Fibroblast of skin of scalp (primary cell): ENCODE results near the gene C10orf105.

Experiments
- DNase-seq: peaks from one replicate; pipeline ENCODE4 v3.0.0-alpha.2; 2013

Gene C10orf105

DNA sequence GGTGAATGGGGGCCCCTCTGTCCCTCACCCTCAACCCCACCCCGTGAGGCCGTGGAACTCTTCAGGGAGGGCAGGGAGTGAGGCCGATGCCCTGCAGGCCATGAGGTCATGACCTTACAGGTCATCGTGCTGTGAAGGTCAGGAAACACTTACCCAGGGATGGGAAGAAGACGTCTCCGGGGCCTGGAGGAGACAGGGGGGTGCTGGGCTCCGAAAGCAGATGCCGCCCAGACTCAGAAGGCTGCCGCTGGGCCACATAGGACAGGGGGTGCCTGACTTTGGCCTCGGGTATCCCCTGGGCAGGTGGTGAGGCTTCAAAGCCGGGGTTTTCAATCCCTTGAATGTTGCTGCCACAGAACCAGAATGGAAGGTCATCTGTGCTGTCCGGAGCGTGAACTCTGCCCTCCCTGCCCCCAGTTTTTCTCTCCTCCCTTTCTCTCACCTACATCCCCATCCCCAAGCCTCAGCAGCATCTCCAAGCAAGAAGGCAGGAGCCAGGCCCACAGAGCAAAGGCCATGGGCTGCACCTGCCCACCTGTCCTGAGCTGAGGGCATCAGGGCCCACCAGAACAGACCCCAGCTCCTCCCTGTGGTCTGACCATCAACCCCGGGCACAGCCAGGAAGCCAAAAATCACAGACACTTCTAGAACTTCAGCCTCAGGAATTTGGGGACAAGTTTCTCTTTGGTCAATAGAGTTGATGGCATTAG, 32.1 kb upstream of the C10orf105 start:
- no peak for DNase-seq

DNA sequence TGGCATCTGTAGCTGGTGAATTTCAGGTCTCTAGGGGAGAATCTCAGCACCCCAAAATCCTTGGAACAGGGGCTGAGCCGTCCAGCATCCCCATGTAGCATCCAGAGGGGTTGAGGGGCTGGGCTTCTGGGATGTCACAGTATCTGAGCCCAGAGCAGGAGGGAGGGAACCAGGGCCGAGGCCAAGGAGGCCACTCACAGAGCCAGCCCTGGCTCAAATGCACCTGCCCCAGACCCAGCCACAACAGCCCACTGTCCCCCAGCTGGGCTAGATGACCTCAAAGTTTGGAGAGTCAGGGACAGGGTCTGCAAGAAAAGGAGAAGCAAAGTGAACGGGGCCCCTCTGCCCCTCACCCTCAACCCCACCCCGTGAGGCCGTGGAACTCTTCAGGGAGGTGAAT, 31.4 kb upstream of the C10orf105 start:
- no peak for DNase-seq

DNA sequence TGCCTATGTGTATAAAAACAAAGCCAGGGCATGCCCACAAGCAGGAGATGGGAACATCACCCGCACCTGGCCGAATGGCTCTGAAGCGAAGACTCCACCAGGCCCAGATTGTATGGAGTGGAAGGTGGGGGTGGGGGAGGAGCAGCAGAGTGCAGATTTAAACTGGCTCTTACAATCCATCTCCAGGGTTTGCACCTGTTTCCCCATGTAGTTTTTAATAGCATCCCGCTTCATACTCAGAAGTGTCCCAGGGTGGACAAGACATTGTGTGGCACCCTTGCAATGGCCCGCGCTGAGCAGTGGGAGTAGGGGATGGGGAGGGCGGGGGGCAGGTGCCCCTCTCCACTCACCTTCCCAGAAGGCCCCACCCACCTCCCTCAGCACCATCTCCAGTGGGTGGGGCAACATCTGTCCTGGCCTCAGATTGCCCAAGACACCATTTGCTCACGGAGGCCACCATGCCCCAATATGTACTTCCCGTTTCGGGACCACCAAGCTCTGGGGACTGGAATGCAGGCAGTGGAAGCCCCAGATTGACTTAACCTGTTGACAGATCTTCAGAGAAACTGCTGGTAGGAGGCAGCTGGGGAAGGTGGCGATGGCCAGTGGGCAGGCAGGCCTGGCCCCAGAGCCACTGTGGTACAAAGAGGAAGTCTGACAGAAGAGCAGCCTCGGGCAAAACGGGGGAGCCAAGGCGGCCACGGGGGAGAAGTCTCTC, 30.7 kb upstream of the C10orf105 start:
- DNase-seq, result no peak

DNA sequence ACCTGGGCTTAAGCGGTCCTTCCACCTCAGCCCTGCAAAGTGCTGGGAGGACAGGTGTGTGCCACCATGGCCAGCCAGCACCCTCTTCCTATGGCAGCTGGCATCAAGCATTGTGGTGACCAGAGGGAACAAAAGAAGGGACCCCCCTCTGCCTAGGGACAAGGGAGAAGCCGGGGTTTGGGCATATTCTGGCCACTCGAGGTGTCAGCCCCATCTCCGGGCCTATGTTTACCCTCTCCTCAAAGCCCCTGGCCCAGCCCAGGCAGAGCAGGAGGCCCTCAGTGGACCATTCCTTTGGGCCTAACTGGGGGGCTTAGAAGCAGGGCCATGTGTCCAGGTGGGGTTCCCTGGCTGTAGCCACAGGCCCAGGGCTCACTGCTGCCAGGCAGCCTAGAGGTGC, 29.8 kb upstream of the C10orf105 start:
- DNase-seq, result no peak

DNA sequence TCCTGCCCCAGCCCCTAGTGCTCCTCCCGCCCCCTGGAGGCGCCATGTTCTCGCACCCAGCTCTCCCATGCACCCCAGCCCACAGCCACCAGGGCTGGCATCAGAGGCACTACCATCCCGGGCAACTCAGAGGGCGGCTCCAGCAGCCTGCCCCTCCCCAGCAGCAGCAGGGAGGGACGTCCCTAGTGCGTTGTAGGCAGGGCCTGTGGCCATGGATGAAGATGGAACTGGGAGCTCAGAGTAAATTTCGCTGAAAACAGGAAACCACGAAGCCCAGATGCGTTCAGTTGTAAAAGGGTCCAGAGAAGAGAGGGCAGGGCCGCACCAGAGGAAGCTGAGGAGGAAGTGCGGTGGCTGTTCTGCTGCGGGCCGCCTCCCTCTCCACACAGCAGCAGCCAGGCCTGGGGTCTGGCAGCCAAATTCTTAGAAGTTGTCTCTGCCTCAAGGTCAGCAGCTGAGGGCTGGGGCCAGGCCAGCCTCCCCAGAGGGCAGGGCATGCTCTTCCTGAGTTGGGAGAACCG, 29.2 kb upstream of the C10orf105 start:
- no peak for DNase-seq

DNA sequence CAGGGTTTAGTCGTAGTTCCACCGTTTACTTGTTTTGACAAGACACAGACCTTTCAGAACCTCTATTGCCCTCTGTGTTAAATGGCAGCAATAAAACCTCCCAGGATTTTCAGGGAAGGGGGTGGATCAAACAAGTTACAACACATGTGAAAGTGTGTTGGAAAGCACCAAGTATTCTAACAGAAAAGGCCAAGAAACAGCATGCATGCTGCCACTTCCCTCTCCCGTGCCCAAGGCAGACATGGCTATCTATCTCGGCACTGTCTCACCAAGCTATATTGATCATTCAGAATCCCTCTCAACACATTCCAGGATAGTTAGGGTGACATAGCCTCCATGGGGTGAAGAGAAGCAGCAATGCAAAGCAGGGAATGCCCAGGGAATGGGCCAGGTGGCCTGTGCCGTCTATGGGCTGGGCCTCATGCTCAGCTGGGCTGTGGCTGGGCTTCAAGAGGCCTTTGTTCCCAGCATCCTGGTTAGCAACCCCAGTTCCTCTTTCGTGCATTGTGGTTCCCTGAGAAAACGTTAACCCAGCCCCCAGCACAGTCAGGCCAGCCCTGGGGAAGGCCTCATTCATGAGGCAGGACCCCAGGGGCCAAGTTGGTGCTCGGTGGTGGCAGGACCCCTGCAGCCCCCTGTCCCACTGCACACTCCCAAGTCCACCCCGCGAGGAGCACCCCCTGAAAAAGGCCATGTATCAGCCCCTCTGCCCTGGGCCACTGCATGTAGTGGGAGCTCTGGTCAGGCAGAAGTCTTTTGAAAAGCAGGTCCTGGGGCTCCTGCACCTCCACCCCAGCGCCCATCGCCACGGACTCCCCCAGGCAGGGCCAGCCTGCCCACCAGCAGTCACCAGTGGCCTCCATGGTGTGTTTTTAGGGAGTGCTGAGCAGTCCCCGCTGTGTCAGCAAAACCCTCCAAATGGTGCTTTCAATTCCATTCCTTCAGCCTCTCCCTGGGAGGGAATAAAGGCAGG, 28.3 kb upstream of the C10orf105 start:
- DNase-seq, result no peak

GRCh38 chr10:71747039-71747531, 27.5 kb upstream of the C10orf105 start:
- no peak for DNase-seq

DNA sequence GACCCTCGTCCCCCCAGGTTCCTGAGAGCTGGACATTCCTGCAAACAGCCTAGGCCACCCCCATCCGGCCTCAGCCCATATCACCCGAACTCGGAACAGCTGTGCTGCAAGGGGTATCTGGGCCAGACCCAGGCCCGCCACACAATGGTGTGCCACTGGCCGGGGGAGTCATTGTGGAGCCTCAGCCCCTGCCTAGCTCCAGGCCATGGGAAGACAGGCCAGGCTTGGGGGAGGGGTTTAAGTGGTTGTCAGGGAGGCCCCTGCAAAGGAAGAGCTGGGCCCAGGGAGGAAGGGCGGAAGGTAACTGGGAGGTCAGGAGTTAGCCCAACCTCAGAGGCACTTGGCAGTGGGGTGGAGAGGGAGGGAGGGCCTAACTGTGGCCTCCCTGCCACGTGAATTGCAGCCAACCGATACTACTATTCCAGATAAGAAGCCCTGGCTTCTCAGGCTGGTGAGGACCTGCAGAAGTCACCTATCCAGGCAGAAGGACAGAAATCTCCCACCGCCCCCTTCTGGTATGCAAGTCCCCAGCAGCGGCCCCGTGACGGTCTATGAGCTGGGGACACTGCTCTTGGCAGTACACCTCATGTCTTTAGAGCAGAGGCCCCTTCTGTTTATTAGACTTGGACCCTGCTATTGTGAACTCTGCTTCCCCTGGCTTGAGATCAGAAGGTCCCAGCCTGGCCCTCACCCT, 26.9 kb upstream of the C10orf105 start:
- DNase-seq, result no peak

DNA sequence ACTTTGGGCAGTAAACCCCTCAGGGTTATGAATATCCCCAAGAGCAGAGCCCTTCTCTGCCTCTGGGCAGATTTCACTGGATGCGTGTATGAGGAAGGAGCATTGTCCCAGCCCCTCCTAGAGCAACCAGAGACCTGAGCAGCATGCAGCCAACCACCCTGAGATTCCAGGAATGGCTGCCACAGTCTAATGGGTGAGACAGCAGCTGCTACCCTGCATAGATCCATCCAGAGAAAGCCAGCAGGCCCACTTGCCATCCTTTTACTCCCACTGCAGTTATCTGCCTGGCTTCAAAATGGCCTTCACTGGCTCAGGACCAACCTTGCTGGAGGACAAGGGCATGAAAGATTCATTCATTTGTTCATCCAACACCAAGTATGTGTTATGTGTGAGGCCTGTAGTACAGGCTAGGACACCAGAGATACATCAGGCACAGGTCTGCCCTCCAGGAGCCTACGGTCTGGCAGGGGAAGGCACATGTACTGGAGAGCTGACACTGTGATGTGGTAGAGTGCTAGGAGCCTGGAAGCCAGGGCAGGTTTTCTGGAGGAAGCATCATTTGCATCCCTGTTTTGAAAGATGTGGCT, 26.2 kb upstream of the C10orf105 start:
- no peak for DNase-seq

- no peak for DNase-seq
These were observed 25.5 kb upstream of the C10orf105 start for GRCh38 chr10:71744897-71745663.

- DNase-seq, result no peak
These were observed 24.3 kb upstream of the C10orf105 start for GRCh38 chr10:71743866-71744265.

- DNase-seq, result no peak
These were observed 23.7 kb upstream of the C10orf105 start for GRCh38 chr10:71743089-71743838.

GRCh38 chr10:71742301-71743088, 22.9 kb upstream of the C10orf105 start:
- DNase-seq, result no peak

DNA sequence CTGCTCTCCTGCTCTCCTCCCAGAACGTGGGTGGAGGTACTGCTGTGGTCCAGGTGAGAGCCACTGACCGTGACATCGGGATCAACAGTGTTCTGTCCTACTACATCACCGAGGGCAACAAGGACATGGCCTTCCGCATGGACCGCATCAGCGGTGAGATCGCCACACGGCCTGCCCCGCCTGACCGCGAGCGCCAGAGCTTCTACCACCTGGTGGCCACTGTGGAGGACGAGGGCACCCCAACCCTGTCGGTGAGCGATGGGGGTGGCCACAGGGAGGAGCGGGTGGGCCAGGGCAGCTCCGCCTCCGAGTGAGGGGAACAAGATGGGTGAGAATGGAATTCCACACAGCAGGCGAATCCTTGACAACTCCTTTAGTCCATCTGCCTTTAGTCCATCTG, 22.1 kb upstream of the C10orf105 start:
- no peak for DNase-seq

DNA sequence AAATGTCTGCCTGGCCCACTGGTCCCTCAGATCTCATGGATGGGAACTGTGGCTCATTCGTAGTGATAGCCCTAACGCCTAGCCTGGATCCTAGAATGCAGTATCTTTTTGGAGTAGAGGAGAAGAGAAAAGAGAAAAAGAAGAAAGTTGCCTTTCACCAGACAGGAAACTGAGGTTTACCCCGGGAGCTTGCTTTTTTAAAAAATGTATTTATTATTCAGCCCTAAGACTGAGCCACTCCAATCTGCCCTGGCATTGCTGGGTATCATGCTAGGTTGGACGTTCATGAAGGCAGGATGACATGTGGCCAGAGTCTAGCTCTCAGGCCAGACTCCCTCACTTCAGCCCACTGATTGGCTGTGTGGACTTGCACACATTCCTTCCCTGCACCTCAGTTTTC, 21.5 kb upstream of the C10orf105 start:
- no peak for DNase-seq

- DNase-seq, result no peak
These were observed 20.6 kb upstream of the C10orf105 start for GRCh38 chr10:71740069-71740653.

GRCh38 chr10:71739358-71739900, 19.9 kb upstream of the C10orf105 start:
- DNase-seq, result no peak

DNA sequence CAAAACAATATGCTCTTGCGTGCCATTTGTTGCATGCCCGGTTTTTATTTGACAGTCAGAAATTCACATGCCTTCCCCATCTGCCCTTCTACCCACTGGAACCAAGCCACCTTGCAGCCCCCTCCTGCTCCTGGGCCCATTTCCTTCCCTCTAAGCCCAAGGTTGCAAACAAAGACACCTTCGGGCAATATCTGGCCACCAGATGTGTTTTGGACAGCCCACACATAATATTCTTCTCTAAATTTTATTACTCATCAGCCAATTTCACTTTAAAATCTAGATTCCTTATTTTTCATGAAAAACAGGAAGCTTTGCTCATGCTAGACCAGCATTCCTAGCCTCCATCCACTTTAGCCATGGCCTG, 18.2 kb upstream of the C10orf105 start:
- no peak for DNase-seq
